ENCODE measurements around the gene ETF1.

DNA sequence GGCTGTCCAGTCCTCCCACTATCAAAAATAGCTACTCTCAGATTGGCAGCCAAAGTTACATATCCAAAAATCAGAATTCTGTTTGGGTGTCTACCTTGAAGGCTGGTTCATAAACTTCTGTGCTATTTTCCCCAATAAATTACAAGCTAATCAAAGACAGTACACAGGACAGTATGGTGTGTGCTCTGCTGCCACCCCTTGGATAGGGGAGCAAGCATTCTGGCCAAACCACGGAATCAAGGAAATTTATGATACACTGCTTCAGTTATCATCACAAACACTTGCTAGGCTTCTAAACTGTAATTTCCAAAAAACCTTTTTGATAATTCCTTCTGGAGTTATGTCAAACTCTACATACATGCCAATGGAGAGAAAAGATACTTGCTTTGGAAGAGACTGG is 15.9 kb downstream of the ETF1 start:
- TF ChIP-seq, protein P1, sequence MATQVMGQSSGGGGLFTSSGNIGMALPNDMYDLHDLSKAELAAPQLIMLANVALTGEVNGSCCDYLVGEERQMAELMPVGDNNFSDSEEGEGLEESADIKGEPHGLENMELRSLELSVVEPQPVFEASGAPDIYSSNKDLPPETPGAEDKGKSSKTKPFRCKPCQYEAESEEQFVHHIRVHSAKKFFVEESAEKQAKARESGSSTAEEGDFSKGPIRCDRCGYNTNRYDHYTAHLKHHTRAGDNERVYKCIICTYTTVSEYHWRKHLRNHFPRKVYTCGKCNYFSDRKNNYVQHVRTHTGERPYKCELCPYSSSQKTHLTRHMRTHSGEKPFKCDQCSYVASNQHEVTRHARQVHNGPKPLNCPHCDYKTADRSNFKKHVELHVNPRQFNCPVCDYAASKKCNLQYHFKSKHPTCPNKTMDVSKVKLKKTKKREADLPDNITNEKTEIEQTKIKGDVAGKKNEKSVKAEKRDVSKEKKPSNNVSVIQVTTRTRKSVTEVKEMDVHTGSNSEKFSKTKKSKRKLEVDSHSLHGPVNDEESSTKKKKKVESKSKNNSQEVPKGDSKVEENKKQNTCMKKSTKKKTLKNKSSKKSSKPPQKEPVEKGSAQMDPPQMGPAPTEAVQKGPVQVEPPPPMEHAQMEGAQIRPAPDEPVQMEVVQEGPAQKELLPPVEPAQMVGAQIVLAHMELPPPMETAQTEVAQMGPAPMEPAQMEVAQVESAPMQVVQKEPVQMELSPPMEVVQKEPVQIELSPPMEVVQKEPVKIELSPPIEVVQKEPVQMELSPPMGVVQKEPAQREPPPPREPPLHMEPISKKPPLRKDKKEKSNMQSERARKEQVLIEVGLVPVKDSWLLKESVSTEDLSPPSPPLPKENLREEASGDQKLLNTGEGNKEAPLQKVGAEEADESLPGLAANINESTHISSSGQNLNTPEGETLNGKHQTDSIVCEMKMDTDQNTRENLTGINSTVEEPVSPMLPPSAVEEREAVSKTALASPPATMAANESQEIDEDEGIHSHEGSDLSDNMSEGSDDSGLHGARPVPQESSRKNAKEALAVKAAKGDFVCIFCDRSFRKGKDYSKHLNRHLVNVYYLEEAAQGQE (IDR thresholded peaks at IDR 0.05; ENCODE audit: low read depth) = no peak
- no peak for TF ChIP-seq YY1 (IDR thresholded peaks at IDR 0.05; ENCODE audit: low read depth)
- no peak for TF ChIP-seq NFIC (IDR thresholded peaks at IDR 0.05)
- TF ChIP-seq TAF1 (IDR thresholded peaks at IDR 0.05; ENCODE audit: low read depth) = no peak
- TF ChIP-seq FOXM1 (IDR thresholded peaks at IDR 0.05; ENCODE audit: borderline replicate concordance, low read depth) = no peak
- TF ChIP-seq CEBPB (IDR thresholded peaks at IDR 0.05) = no peak
- TF ChIP-seq RAD21 (IDR thresholded peaks at IDR 0.05; ENCODE audit: low read depth) = no peak
